GM19099 (cell line): Measurements from ENCODE around the gene NADK2.

Source experiments
- POLR2A ChIP-seq: IDR thresholded peaks from 3 replicates; pipeline ENCODE4 v1.6.1; 2011; ENCODE audit warnings: low read depth; ENCODE audit not compliant: insufficient read length; ENCODE audit errors: extremely low read depth

The NADK2 gene

GRCh38 chr5:36261186-36261585 lies 19.5 kb upstream of the NADK2 start:
- TF ChIP-seq POLR2A = no peak

GRCh38 chr5:36253575-36253974 lies 11.8 kb upstream of the NADK2 start:
- no peak for TF ChIP-seq POLR2A

GRCh38 chr5:36252722-36253365 lies 11.1 kb upstream of the NADK2 start:
- no peak for TF ChIP-seq POLR2A

GRCh38 chr5:36251218-36251617 lies 9.5 kb upstream of the NADK2 start:
- no peak for TF ChIP-seq POLR2A

GRCh38 chr5:36250427-36250826 lies 8.7 kb upstream of the NADK2 start:
- TF ChIP-seq POLR2A = no peak

- TF ChIP-seq POLR2A = no peak
These were observed 4.5 kb upstream of the NADK2 start for GRCh38 chr5:36246036-36246800.

- no peak for TF ChIP-seq POLR2A
These were observed 2.4 kb upstream of the NADK2 start for GRCh38 chr5:36244076-36244475.

- no peak for TF ChIP-seq POLR2A
These were observed 1.9 kb upstream of the NADK2 start for GRCh38 chr5:36243653-36244052.

- no peak for TF ChIP-seq POLR2A
These were observed 1.1 kb upstream of the NADK2 start for GRCh38 chr5:36242534-36243485.

GRCh38 chr5:36240779-36241630 lies 720 bp downstream of the NADK2 start:
- no peak for TF ChIP-seq POLR2A

- TF ChIP-seq POLR2A = no peak
These were observed 2.1 kb downstream of the NADK2 start for GRCh38 chr5:36239370-36240293.

GRCh38 chr5:36238502-36239295 lies 3.0 kb downstream of the NADK2 start:
- no peak for TF ChIP-seq POLR2A

GRCh38 chr5:36237751-36238150 lies 4.0 kb downstream of the NADK2 start:
- no peak for TF ChIP-seq POLR2A

GRCh38 chr5:36236801-36237200 lies 4.9 kb downstream of the NADK2 start:
- no peak for TF ChIP-seq POLR2A
